GM12878 (cell line): ENCODE data around the gene PCCB. TPM values are rescaled to one million over a fixed set of nuclear protein-coding genes. Genes with fewer than 3 reads are reported as not detected.

Source experiments
- ATAC-seq: fragments of 200-7000 bp; cut with Tn5 transposase; 3 replicates; pipeline ENCODE4 v1.9.1; 2020; ENCODE audit warnings: mild to moderate bottlenecking, moderate library complexity
- BruUV-seq: library from RNA; stranded (reverse); fragments of 400-500 nt; replicated peaks from 2 replicates; lab custom pipeline; 2021; lab: Mats Ljungman, UMichigan
- CTCF ChIA-PET: fragments of 300-600 bp; sonication (Branson Sonifier 250); formaldehyde crosslinking; extraction: SDS; loops from one replicate; lab custom pipeline; 2021; ENCODE audit warnings: inconsistent platforms; lab: Yijun Ruan, JAX
- POLR2A ChIA-PET: fragments of 350-600 bp; formaldehyde crosslinking; extraction: SDS; loops from one replicate; lab custom pipeline; 2021; ENCODE audit warnings: inconsistent platforms; lab: Charles Lee
- RAD21 ChIA-PET: fragments of 300-600 bp; sonication (Branson Sonifier 250); formaldehyde crosslinking; loops from one replicate; lab custom pipeline; 2023; ENCODE audit warnings: antibody characterized with exemption; ENCODE audit not compliant: unreplicated experiment; lab: Charles Lee
- SMC1A ChIA-PET: fragments of 300-600 bp; sonication (Branson Sonifier 250); formaldehyde crosslinking; loops from one replicate; lab custom pipeline; 2023; ENCODE audit not compliant: unreplicated experiment, uncharacterized antibody; lab: Charles Lee
- DNase-seq: peaks from one replicate; pipeline ENCODE4 v3.0.0-alpha.2; 2011; ENCODE audit warnings: low read depth, low spot score
- FAIRE-seq: peaks from 3 replicates; lab custom pipeline; 2011; peaks lifted over from hg19 to GRCh38; lab: Jason Lieb, UNC
- H2AFZ ChIP-seq: 2 replicates; pipeline ENCODE4 v1.6.0; 2011; ENCODE audit warnings: low read depth, low read length, control low read depth; ENCODE audit not compliant: control insufficient read depth
- H3K27ac ChIP-seq: 2 replicates; pipeline ENCODE4 v1.5.1; 2011; ENCODE audit warnings: control low read depth; ENCODE audit not compliant: control insufficient read depth, insufficient read depth
- H3K27me3 ChIP-seq, 2 experiments: replicated peaks in 1 of 2; 2 replicates each; pipeline versions ENCODE4 v1.6.0 to v1.6.1; 2011; ENCODE audit warnings: low read length in 1 of 2; ENCODE audit not compliant: control insufficient read depth in 2 of 2, insufficient read depth in 2 of 2
- H3K36me3 ChIP-seq, 2 experiments: 2 replicates each; pipeline ENCODE4 v1.5.1; 2011; ENCODE audit warnings: low read length in 1 of 2; ENCODE audit not compliant: control insufficient read depth in 2 of 2, insufficient read depth in 2 of 2
- H3K4me1 ChIP-seq: 2 replicates; pipeline ENCODE4 v1.6.1; 2011; ENCODE audit warnings: mild to moderate bottlenecking, low read length, moderate library complexity, mixed read lengths; ENCODE audit not compliant: control insufficient read depth, insufficient read depth
- H3K4me2 ChIP-seq: 2 replicates; pipeline ENCODE4 v1.6.0; 2011; ENCODE audit warnings: control low read depth; ENCODE audit not compliant: control insufficient read depth, insufficient read depth
- H3K4me3 ChIP-seq: fragments of 200-600 bp; sonication (generic); 2 replicates; pipeline ENCODE4 v1.5.1; 2016
- H3K79me2 ChIP-seq: 2 replicates; pipeline ENCODE4 v1.6.0; 2011; ENCODE audit warnings: low read length; ENCODE audit not compliant: control insufficient read depth, insufficient read depth
- H3K9ac ChIP-seq: 2 replicates; pipeline ENCODE4 v1.8.0; 2011; ENCODE audit warnings: low read length, control low read depth, mixed read lengths; ENCODE audit not compliant: control insufficient read depth, insufficient read depth
- H3K9me3 ChIP-seq: replicated peaks from 3 replicates; pipeline ENCODE4 v1.5.1; 2011; ENCODE audit warnings: mild to moderate bottlenecking, low read length; ENCODE audit not compliant: control insufficient read depth, insufficient read depth
- H4K20me1 ChIP-seq: 2 replicates; pipeline ENCODE4 v1.6.0; 2011; ENCODE audit not compliant: control insufficient read depth, insufficient read depth
- ELK1 ChIP-seq: IDR thresholded peaks from 2 replicates; pipeline ENCODE4 v1.6.1; 2012; ENCODE audit warnings: low read depth, low read length, improper control_type of control experiment
- MXI1 ChIP-seq: fragments of 150-350 bp; IDR thresholded peaks from 2 replicates; pipeline ENCODE4 v1.6.1; 2011; ENCODE audit warnings: low read depth, mild to moderate bottlenecking, inconsistent platforms, low read length, improper control_type of control experiment
- NR2C1 ChIP-seq: fragments of 450-650 bp; IDR thresholded peaks from 2 replicates; pipeline ENCODE4 v1.6.1; 2017; ENCODE audit warnings: antibody characterized with exemption, mild to moderate bottlenecking, moderate library complexity
- POLR2AphosphoS2 ChIP-seq: IDR thresholded peaks from 2 replicates; pipeline ENCODE4 v1.6.1; 2011; ENCODE audit warnings: low read depth, mild to moderate bottlenecking, low read length, improper control_type of control experiment, moderate library complexity
- SIN3A ChIP-seq: IDR thresholded peaks from 2 replicates; pipeline ENCODE4 v1.6.1; 2012; ENCODE audit warnings: low read depth, low read length, improper control_type of control experiment
- TCF7 ChIP-seq: IDR thresholded peaks from 2 replicates; pipeline ENCODE4 v1.6.1; 2014; ENCODE audit warnings: antibody characterized with exemption, borderline replicate concordance
- ZNF592 ChIP-seq: fragments of 450-650 bp; IDR thresholded peaks from 2 replicates; pipeline ENCODE4 v1.6.1; 2017; ENCODE audit warnings: mild to moderate bottlenecking, moderate library complexity
- ZSCAN29 ChIP-seq: fragments of 450-650 bp; IDR thresholded peaks from 2 replicates; pipeline ENCODE4 v1.6.1; 2017; ENCODE audit warnings: mild to moderate bottlenecking, moderate library complexity
- WGBS: methylation state at CpG from one replicate; pipeline ENCODE4 v1.1.6; 2016; ENCODE audit warnings: low lambda C conversion rate; ENCODE audit not compliant: insufficient replicate concordance, insufficient coverage; ENCODE audit errors: missing lambda C conversion rate; 5-methylcytosine and 5-hydroxymethylcytosine counted together
- in situ Hi-C: fragments of 300-500 bp; cut with MboI; formaldehyde crosslinking; loops from 9 replicates; pipeline ENCODE4 v1.14.3; 2018; ENCODE audit warnings: mixed read lengths
- intact Hi-C: fragments of 100-400 bp; cut with micrococcal nuclease; formaldehyde crosslinking; loops from one replicate; pipeline ENCODE4 v1.14.2; 2022; ENCODE audit not compliant: unreplicated experiment
- polyA plus RNA-seq, 11 experiments: library from polyadenylated mRNA; depleted of rRNA in 4 of 11; unstranded in 6 of 11; stranded (reverse) in 5 of 11; fragments of >200 nt; fragmentation: Nextera tagmentation in 4 of 11; fragmentation: Illumina TruSeq in 1 of 11; extraction: Ambion mirVana in 4 of 11; extraction: Trizol in 1 of 11; gene quantifications; 1 replicate in 1 of 11; 2 replicates in 10 of 11; pipeline versions ENCODE4 v1.2.1 to v1.2.3, GENCODE V29; 2011 to 2016; ENCODE audit warnings: inconsistent platforms in 2 of 11, missing spikeins in 2 of 11, low read depth in 1 of 11
- total RNA-seq, 4 experiments: library from RNA; depleted of rRNA in 3 of 4; stranded (reverse); fragments of >200 nt in 3 of 4; fragmentation: Illumina TruSeq in 1 of 4; extraction: Trizol in 1 of 4; gene quantifications; 2 replicates each; pipeline versions ENCODE4 v1.2.1 to v1.2.3, GENCODE V29; 2013 to 2021
- TF ChIP-seq, protein P1 (sequence below): fragments of 450-650 bp; formaldehyde crosslinking; IDR thresholded peaks from 2 replicates; pipeline ENCODE4 v1.4.0; 2020; ENCODE audit warnings: mild to moderate bottlenecking, moderate library complexity

Gene PCCB
- total and polyA plus RNA-seq, 10 of the 15 experiments (the other 5 are each of a cell fraction or from before 2014, with no cell fraction given), result 67.2 to 133 (median 86.9) TPM

- intact Hi-C loops, result no loop called here
- no peaks in the 10 kb centered on the region; the same call in 2 of the 3 replicates for H3K9me3 ChIP-seq
- FAIRE-seq, result no peak
- H4K20me1 ChIP-seq, result no peaks in the 10 kb centered on the region
- H3K4me3 ChIP-seq, result no peak overlapping the region
- no peak overlapping the region for H2AFZ ChIP-seq
- POLR2A ChIA-PET, result interaction anchor here (0.8 kb wide), 1 partner anchor 402 kb away, joined by 5 read pairs; the partner anchor contains the start of gene STAG1
- SMC1A ChIA-PET, result interaction anchor here (0.8 to 2.1 kb wide), 4 partner anchors 14 to 663 kb away, joined by 3 to 8 read pairs (median 3); partner anchors contain the start of genes PCCB and STAG1
- in situ Hi-C loops, result no loop called here
- no peak for DNase-seq
- no peak overlapping the region for H3K9ac ChIP-seq
- no peaks in the 10 kb centered on the region for H3K79me2 ChIP-seq
- no peak for ATAC-seq
- no TSS peak for BruUV-seq
- H3K4me2 ChIP-seq, result no peak overlapping the region
- WGBS, result 100% methylated on average over 1 of the region's 1 CpG
- H3K36me3 ChIP-seq, result 0 out of 4 replicates have a peak, but pooled peaks cover 0 to 5% of the 10 kb centered on the region in 2 experiments
- H3K27me3 ChIP-seq, result no peaks in the 10 kb centered on the region
- H3K4me1 ChIP-seq, result peaks cover 6% of the 10 kb centered on the region; the same call in 1 of the 2 replicates
- RAD21 ChIA-PET, result interaction anchor here (1.0 to 1.1 kb wide), 2 partner anchors 277 to 401 kb away, joined by 3 to 5 read pairs; partner anchors contain the start of gene STAG1
- CTCF ChIA-PET, result interaction anchor here (0.9 to 3.2 kb wide), 16 partner anchors 8 to 662 kb away, joined by 3 to 14 read pairs (median 5); partner anchors contain the start of gene STAG1
- H3K27ac ChIP-seq, result no peak overlapping the region
- TF ChIP-seq SIN3A (no peak), ZSCAN29 (no peak), ELK1 (no peak), TCF7 (no peak), ZNF592 (no peak), POLR2AphosphoS2 (no peak), MXI1 (no peak), NR2C1 (no peak)
- TF ChIP-seq, protein P1, sequence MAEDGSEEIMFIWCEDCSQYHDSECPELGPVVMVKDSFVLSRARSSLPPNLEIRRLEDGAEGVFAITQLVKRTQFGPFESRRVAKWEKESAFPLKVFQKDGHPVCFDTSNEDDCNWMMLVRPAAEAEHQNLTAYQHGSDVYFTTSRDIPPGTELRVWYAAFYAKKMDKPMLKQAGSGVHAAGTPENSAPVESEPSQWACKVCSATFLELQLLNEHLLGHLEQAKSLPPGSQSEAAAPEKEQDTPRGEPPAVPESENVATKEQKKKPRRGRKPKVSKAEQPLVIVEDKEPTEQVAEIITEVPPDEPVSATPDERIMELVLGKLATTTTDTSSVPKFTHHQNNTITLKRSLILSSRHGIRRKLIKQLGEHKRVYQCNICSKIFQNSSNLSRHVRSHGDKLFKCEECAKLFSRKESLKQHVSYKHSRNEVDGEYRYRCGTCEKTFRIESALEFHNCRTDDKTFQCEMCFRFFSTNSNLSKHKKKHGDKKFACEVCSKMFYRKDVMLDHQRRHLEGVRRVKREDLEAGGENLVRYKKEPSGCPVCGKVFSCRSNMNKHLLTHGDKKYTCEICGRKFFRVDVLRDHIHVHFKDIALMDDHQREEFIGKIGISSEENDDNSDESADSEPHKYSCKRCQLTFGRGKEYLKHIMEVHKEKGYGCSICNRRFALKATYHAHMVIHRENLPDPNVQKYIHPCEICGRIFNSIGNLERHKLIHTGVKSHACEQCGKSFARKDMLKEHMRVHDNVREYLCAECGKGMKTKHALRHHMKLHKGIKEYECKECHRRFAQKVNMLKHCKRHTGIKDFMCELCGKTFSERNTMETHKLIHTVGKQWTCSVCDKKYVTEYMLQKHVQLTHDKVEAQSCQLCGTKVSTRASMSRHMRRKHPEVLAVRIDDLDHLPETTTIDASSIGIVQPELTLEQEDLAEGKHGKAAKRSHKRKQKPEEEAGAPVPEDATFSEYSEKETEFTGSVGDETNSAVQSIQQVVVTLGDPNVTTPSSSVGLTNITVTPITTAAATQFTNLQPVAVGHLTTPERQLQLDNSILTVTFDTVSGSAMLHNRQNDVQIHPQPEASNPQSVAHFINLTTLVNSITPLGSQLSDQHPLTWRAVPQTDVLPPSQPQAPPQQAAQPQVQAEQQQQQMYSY (CRISPR knock-in tag), result no peak
Observed at GRCh38 chr3:136351351-136351750, 101.2 kb downstream of the PCCB start.
